ENCODE data around the gene ARID4A. TPM values are rescaled to one million over a fixed set of nuclear protein-coding genes. Genes with fewer than 3 reads are reported as not detected.
"Not testable (repeated sequence)": the region's sequence is repeated elsewhere in the genome, so short reads cannot be mapped to it uniquely, and the experiment has no call there.

ARID4A gene
- total RNA-seq (13.7 TPM), polyA plus RNA-seq (14.8 TPM)
- long read RNA-seq, donor 1 = 0 reads
- long read RNA-seq, donor 2 = 0 reads
- long read RNA-seq, donor 3, partial matches to known transcripts = 19 of 20 reads
- long read RNA-seq, donor 3, other reads (novel, unspliced or antisense) = 0 of 20 reads
- long read RNA-seq, donor 4, partial matches to known transcripts = 27 of 106 reads
- long read RNA-seq, donor 4, other reads (novel, unspliced or antisense) = 79 of 106 reads
- long read RNA-seq, donor 5, partial matches to known transcripts = 37 of 38 reads
- long read RNA-seq, donor 5, other reads (novel, unspliced or antisense) = 0 of 38 reads
- long read RNA-seq, donor 6 = 0 reads
- long read RNA-seq, donor 7, partial matches to known transcripts = 14 of 14 reads
- long read RNA-seq, donor 7, other reads (novel, unspliced or antisense) = 0 of 14 reads
- long read RNA-seq, donor 8 = 0 reads
- long read RNA-seq, donor 9, partial matches to known transcripts = 0 of 2 reads
- long read RNA-seq, donor 9, other reads (novel, unspliced or antisense) = 0 of 2 reads
- long read RNA-seq, donor 10 = 0 reads

- H3K27ac ChIP-seq (ENCODE audit: low read depth in 1 of 2, low read length in 1 of 2) = peak within 1 kb of the TSS; percentile 99
- H3K4me3 ChIP-seq (ENCODE audit: low read length in 2 of 2) = peak within 1 kb of the TSS; percentile 91 to 99
- DNase-seq (ENCODE audit: low read depth in 6 of 9, low spot score in 9 of 9) = peak in 5 of 9 donors; percentile 34 to 60 (median 39)
- no peaks in the 10 kb centered on the region for H3K27me3 ChIP-seq (ENCODE audit: control insufficient read depth in 2 of 2, insufficient read depth in 1 of 2, low read length in 1 of 2)
- no peaks in the 10 kb centered on the region for H3K9me3 ChIP-seq (ENCODE audit: control insufficient read depth in 2 of 2, insufficient read depth in 1 of 2, low read length in 1 of 2)
- no peaks in the 10 kb centered on the region for H3K4me1 ChIP-seq (ENCODE audit: control insufficient read depth in 2 of 2, insufficient read depth in 2 of 2, low read length in 2 of 2)
- H3K36me3 ChIP-seq (ENCODE audit: control insufficient read depth in 2 of 2, insufficient read depth in 2 of 2, low read length in 1 of 2) = peaks cover 17 to 34% of the 10 kb centered on the region in 2 donors
- under 1% methylated on average over 79 of the region's 79 CpGs for WGBS
Measured at GRCh38 chr14:58298477-58299400, at the start of gene ARID4A. Gene ARID4A (plus strand): TSS chr14:58298555. CDS start chr14:58299855, 1,300 bp downstream.

- Histone ChIP-seq H3K27ac (ENCODE audit: low read depth in 1 of 2, low read length in 1 of 2) (no peak overlapping the region), H3K4me3 (ENCODE audit: low read length in 2 of 2) (no peak overlapping the region), H3K36me3 (ENCODE audit: control insufficient read depth in 2 of 2, insufficient read depth in 2 of 2, low read length in 1 of 2) (peaks cover 14 to 31% of the 10 kb centered on the region in 2 donors), H3K9me3 (ENCODE audit: control insufficient read depth in 2 of 2, insufficient read depth in 1 of 2, low read length in 1 of 2) (no peaks in the 10 kb centered on the region), H3K27me3 (ENCODE audit: control insufficient read depth in 2 of 2, insufficient read depth in 1 of 2, low read length in 1 of 2) (no peaks in the 10 kb centered on the region), H3K4me1 (ENCODE audit: control insufficient read depth in 2 of 2, insufficient read depth in 2 of 2, low read length in 2 of 2) (no peaks in the 10 kb centered on the region)
- 97% methylated on average over 8 of the region's 8 CpGs for WGBS
- no peak for DNase-seq (ENCODE audit: low read depth in 6 of 9, low spot score in 9 of 9)
Measured at GRCh38 chr14:58249611-58250010, 48.7 kb upstream of the ARID4A start.

GRCh38 chr14:58258156-58258555 is 40.2 kb upstream of the ARID4A start:
- no peaks in the 10 kb centered on the region for H3K9me3 ChIP-seq (ENCODE audit: control insufficient read depth in 2 of 2, insufficient read depth in 1 of 2, low read length in 1 of 2)
- no peaks in the 10 kb centered on the region for H3K4me1 ChIP-seq (ENCODE audit: control insufficient read depth in 2 of 2, insufficient read depth in 2 of 2, low read length in 2 of 2)
- peaks cover 41 to 86% of the 10 kb centered on the region in 2 donors for H3K36me3 ChIP-seq (ENCODE audit: control insufficient read depth in 2 of 2, insufficient read depth in 2 of 2, low read length in 1 of 2)
- no peaks in the 10 kb centered on the region for H3K27me3 ChIP-seq (ENCODE audit: control insufficient read depth in 2 of 2, insufficient read depth in 1 of 2, low read length in 1 of 2)
- no peak overlapping the region for H3K27ac ChIP-seq (ENCODE audit: low read depth in 1 of 2, low read length in 1 of 2)
- 99% methylated on average over 4 of the region's 4 CpGs for WGBS
- no peak overlapping the region for H3K4me3 ChIP-seq (ENCODE audit: low read length in 2 of 2)
- DNase-seq (ENCODE audit: low read depth in 6 of 9, low spot score in 9 of 9) = no peak

- WGBS = 98% methylated on average over 10 of the region's 10 CpGs
Measured at GRCh38 chr14:58262005-58262404, 36.4 kb upstream of the ARID4A start.

GRCh38 chr14:58265401-58265800 is 33.0 kb upstream of the ARID4A start:
- Histone ChIP-seq H3K4me3 (ENCODE audit: low read length in 2 of 2) (no peak overlapping the region), H3K9me3 (ENCODE audit: control insufficient read depth in 2 of 2, insufficient read depth in 1 of 2, low read length in 1 of 2) (no peaks in the 10 kb centered on the region), H3K27me3 (ENCODE audit: control insufficient read depth in 2 of 2, insufficient read depth in 1 of 2, low read length in 1 of 2) (no peaks in the 10 kb centered on the region), H3K36me3 (ENCODE audit: control insufficient read depth in 2 of 2, insufficient read depth in 2 of 2, low read length in 1 of 2) (peaks cover 36 to 85% of the 10 kb centered on the region in 2 donors), H3K27ac (ENCODE audit: low read depth in 1 of 2, low read length in 1 of 2) (no peak overlapping the region), H3K4me1 (ENCODE audit: control insufficient read depth in 2 of 2, insufficient read depth in 2 of 2, low read length in 2 of 2) (no peaks in the 10 kb centered on the region)
- DNase-seq (ENCODE audit: low read depth in 6 of 9, low spot score in 9 of 9) = no peak

More at GRCh38 chr14:58262005-58262404, 36.4 kb upstream of the ARID4A start:
- not testable (repeated sequence) for H3K27me3 ChIP-seq (ENCODE audit: control insufficient read depth in 2 of 2, insufficient read depth in 1 of 2, low read length in 1 of 2); H3K4me3 ChIP-seq (ENCODE audit: low read length in 2 of 2); H3K9me3 ChIP-seq (ENCODE audit: control insufficient read depth in 2 of 2, insufficient read depth in 1 of 2, low read length in 1 of 2); DNase-seq (ENCODE audit: low read depth in 6 of 9, low spot score in 9 of 9); H3K27ac ChIP-seq (ENCODE audit: low read depth in 1 of 2, low read length in 1 of 2); H3K4me1 ChIP-seq (ENCODE audit: control insufficient read depth in 2 of 2, insufficient read depth in 2 of 2, low read length in 2 of 2)
- peaks cover 38 to 94% of the 10 kb centered on the region in 2 donors for H3K36me3 ChIP-seq (ENCODE audit: control insufficient read depth in 2 of 2, insufficient read depth in 2 of 2, low read length in 1 of 2)

- H3K27me3 ChIP-seq (ENCODE audit: control insufficient read depth in 2 of 2, insufficient read depth in 1 of 2, low read length in 1 of 2) = no peaks in the 10 kb centered on the region
- no peak for DNase-seq (ENCODE audit: low read depth in 6 of 9, low spot score in 9 of 9)
- 98% methylated on average over 2 of the region's 2 CpGs for WGBS
- no peak overlapping the region for H3K4me3 ChIP-seq (ENCODE audit: low read length in 2 of 2)
- H3K27ac ChIP-seq (ENCODE audit: low read depth in 1 of 2, low read length in 1 of 2) = no peak overlapping the region
- no peaks in the 10 kb centered on the region for H3K9me3 ChIP-seq (ENCODE audit: control insufficient read depth in 2 of 2, insufficient read depth in 1 of 2, low read length in 1 of 2)
- peaks cover 19 to 71% of the 10 kb centered on the region in 2 donors for H3K36me3 ChIP-seq (ENCODE audit: control insufficient read depth in 2 of 2, insufficient read depth in 2 of 2, low read length in 1 of 2)
- peaks cover 0 to 4% of the 10 kb centered on the region in 2 donors for H3K4me1 ChIP-seq (ENCODE audit: control insufficient read depth in 2 of 2, insufficient read depth in 2 of 2, low read length in 2 of 2)
Measured at GRCh38 chr14:58270628-58271027, 27.7 kb upstream of the ARID4A start.

GRCh38 chr14:58272588-58273372 is 25.6 kb upstream of the ARID4A start:
- H3K4me1 ChIP-seq (ENCODE audit: control insufficient read depth in 2 of 2, insufficient read depth in 2 of 2, low read length in 2 of 2) = peaks cover 0 to 4% of the 10 kb centered on the region in 2 donors
- no peak overlapping the region for H3K27ac ChIP-seq (ENCODE audit: low read depth in 1 of 2, low read length in 1 of 2)
- WGBS = 98% methylated on average over 4 of the region's 4 CpGs

GRCh38 chr14:58274881-58275280 is 23.5 kb upstream of the ARID4A start:
- H3K36me3 ChIP-seq (ENCODE audit: control insufficient read depth in 2 of 2, insufficient read depth in 2 of 2, low read length in 1 of 2) = peaks cover 27 to 54% of the 10 kb centered on the region in 2 donors

More at GRCh38 chr14:58272588-58273372, 25.6 kb upstream of the ARID4A start:
- Histone ChIP-seq H3K36me3 (ENCODE audit: control insufficient read depth in 2 of 2, insufficient read depth in 2 of 2, low read length in 1 of 2) (peaks cover 28 to 58% of the 10 kb centered on the region in 2 donors), H3K9me3 (ENCODE audit: control insufficient read depth in 2 of 2, insufficient read depth in 1 of 2, low read length in 1 of 2) (no peaks in the 10 kb centered on the region), H3K27me3 (ENCODE audit: control insufficient read depth in 2 of 2, insufficient read depth in 1 of 2, low read length in 1 of 2) (no peaks in the 10 kb centered on the region), H3K4me3 (ENCODE audit: low read length in 2 of 2) (no peak overlapping the region)
- DNase-seq (ENCODE audit: low read depth in 6 of 9, low spot score in 9 of 9) = no peak

More at GRCh38 chr14:58274881-58275280, 23.5 kb upstream of the ARID4A start:
- Histone ChIP-seq H3K4me1 (ENCODE audit: control insufficient read depth in 2 of 2, insufficient read depth in 2 of 2, low read length in 2 of 2) (peaks cover 0 to 4% of the 10 kb centered on the region in 2 donors), H3K4me3 (ENCODE audit: low read length in 2 of 2) (no peak overlapping the region), H3K9me3 (ENCODE audit: control insufficient read depth in 2 of 2, insufficient read depth in 1 of 2, low read length in 1 of 2) (no peaks in the 10 kb centered on the region), H3K27ac (ENCODE audit: low read depth in 1 of 2, low read length in 1 of 2) (no peak overlapping the region), H3K27me3 (ENCODE audit: control insufficient read depth in 2 of 2, insufficient read depth in 1 of 2, low read length in 1 of 2) (no peaks in the 10 kb centered on the region)
- DNase-seq (ENCODE audit: low read depth in 6 of 9, low spot score in 9 of 9) = no peak

Data from thymus (tissue), 14 donors.